A549 (cell line): ENCODE measurements around the gene PTPRH.

Source experiments
- CTCF ChIP-seq: fragments of >200 bp; sonication (Bioruptor Twin); formaldehyde crosslinking; IDR thresholded peaks from 3 replicates; pipeline ENCODE4 v1.5.1; 2016
- E2F6 ChIP-seq: IDR thresholded peaks from 2 replicates; pipeline ENCODE4 v1.6.1; 2012; ENCODE audit warnings: low read depth, borderline replicate concordance
- ESRRA ChIP-seq: fragments of 150-350 bp; IDR thresholded peaks from 2 replicates; pipeline ENCODE4 v1.6.1; 2014; ENCODE audit warnings: mild to moderate bottlenecking, low read length, borderline replicate concordance
- MYC ChIP-seq: IDR thresholded peaks from 2 replicates; pipeline ENCODE4 v1.6.1; 2012; ENCODE audit warnings: mild to moderate bottlenecking, inconsistent platforms, low read length, improper control_type of control experiment, borderline replicate concordance
- POLR2AphosphoS2 ChIP-seq: conservative IDR thresholded peaks from 2 replicates; pipeline ENCODE4 v1.6.1; 2012; ENCODE audit warnings: low read length, improper control_type of control experiment, inconsistent platforms
- RAD21 ChIP-seq, 2 experiments: fragments of >200 bp in 1 of 2; sonication (Bioruptor Twin) in 1 of 2; formaldehyde crosslinking in 1 of 2; IDR thresholded peaks in 1 of 2; conservative IDR thresholded peaks in 1 of 2; 2 replicates in 1 of 2; 3 replicates in 1 of 2; pipeline ENCODE4 v1.6.1; 2012 to 2018; ENCODE audit warnings: inconsistent platforms in 1 of 2
- REST ChIP-seq: fragments of 200-600 bp; sonication (generic); IDR thresholded peaks from 2 replicates; pipeline ENCODE4 v1.6.1; 2016; ENCODE audit warnings: antibody characterized with exemption, mild to moderate bottlenecking, moderate library complexity
- SMC3 ChIP-seq: fragments of >200 bp; sonication (Bioruptor Twin); formaldehyde crosslinking; IDR thresholded peaks from 3 replicates; pipeline ENCODE4 v1.6.1; 2018; ENCODE audit warnings: inconsistent platforms

- TF ChIP-seq MYC = no peak
- TF ChIP-seq CTCF = no peak
- no peak for TF ChIP-seq SMC3
- no peak for TF ChIP-seq REST
- TF ChIP-seq RAD21 (conservative IDR thresholded peaks at IDR 0.05 in 1 of 2, IDR thresholded peaks at IDR 0.05 in 1 of 2) = no peak
- no peak for TF ChIP-seq E2F6
- no peak for TF ChIP-seq ESRRA
- no peak for TF ChIP-seq POLR2AphosphoS2
These were observed 46.5 kb upstream of the PTPRH start for GRCh38 chr19:55255618-55256423.
